HG03520 (cell line): ENCODE measurements around the gene IQSEC1.

Experiments
- ATAC-seq: cut with Tn5 transposase; IDR thresholded peaks from one replicate; pipeline ENCODE4 v1.9.1; 2021; ENCODE audit warnings: mild to moderate bottlenecking, moderate library complexity; ENCODE audit not compliant: unreplicated experiment

IQSEC1 gene

DNA sequence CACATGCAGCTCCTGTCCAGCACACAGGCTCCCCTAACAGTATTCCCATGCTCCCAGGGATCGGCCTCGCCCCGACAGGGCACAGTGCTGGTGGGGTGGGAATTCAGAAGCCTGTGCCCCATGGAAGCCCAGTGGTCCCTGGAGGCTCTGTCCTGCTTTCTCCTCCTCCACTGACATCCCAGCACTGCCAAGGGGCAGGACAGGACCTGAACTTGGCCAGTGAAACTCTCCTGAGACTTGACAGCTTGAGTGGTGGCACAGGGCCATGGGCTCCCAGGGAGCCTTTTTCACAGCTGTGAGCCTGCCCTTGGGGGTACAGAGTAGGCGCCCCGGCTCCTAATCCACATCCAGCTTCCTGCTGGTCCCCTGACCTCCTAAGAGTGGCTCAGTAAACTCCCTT, 38.4 kb downstream of the IQSEC1 start:
- no peak for ATAC-seq

GRCh38 chr3:13034109-13034800, 39.0 kb downstream of the IQSEC1 start:
- ATAC-seq: no peak

DNA sequence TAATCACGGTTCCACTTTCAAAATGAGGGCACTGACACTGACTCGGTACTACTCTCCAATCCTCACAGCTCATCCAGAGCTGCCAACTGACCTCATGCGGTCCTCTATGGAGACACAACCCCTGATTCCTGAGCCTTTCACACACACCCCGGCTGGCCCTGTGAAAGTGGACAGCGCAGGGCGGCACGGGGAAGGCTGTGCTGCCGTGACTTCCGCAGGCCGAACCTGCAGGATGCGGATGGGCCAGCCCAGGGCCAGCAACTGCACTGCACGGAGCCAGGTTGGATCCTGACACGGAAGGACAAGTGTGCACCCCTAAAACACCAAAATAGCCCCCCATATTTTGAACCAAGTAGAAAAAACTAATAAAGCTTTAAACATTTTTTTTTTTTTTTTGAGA, 41.0 kb downstream of the IQSEC1 start:
- no peak for ATAC-seq

- no peak for ATAC-seq
These were observed 41.6 kb downstream of the IQSEC1 start for GRCh38 chr3:13031621-13032020.

- no peak for ATAC-seq
These were observed 42.5 kb downstream of the IQSEC1 start for GRCh38 chr3:13030684-13031083.

GRCh38 chr3:13028010-13028821, 45.0 kb downstream of the IQSEC1 start:
- no peak for ATAC-seq

DNA sequence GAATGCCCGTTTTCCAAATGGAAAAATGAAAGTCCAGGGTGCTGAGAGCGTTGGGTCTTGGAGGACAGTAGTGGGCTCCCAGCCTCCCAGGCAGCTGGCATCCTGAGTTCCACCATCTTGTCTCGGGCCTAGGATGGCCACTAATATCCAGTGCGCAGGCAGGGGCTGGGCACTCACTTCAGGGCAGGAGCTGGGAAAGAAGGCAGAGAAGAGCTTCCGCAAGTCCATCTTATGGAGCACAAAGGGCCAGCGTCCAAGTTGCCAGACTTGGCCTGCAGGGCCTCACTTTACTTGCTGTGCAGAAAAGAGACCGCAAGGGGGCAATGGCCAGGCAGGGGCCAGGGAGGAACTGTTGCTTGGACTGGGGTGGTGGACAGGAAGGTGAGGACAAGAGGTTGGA, 46.1 kb downstream of the IQSEC1 start:
- no peak for ATAC-seq

DNA sequence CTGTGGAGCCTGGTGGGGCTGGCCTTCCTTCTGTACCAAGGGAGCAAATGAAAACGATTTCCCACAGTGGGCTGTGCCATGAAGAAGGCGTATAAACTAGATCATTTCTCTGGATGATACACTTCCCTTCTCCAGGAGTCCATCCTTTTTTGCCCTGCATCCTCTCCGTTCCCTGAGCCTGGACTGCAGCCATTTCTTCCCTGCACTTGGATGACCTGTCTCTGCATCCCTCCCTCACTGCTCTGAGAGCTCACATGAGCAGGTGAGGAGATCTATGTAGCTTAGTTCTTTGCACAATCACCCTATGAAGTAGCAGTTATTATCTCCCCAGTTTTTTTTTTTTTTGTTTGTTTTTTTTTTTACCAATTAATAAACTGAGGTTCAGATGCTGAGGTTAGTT, 46.7 kb downstream of the IQSEC1 start:
- ATAC-seq: no peak

- no peak for ATAC-seq
These were observed 47.3 kb downstream of the IQSEC1 start for GRCh38 chr3:13025778-13026518.

GRCh38 chr3:13025090-13025489, 48.1 kb downstream of the IQSEC1 start:
- no peak for ATAC-seq

DNA sequence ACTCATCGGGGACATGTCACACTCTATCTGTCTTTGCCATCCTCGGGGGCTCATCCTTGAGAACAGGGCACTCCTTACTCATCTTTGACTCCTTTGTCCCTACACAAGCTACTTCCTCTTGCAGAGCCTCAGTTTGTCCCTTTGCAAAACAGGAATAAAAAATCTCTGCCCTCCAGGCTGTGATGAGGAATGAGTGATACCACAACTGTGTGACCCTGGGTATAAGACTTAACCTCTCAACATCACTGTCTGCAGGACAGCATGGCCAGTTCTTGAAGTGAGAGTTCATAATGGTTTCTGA, 48.5 kb downstream of the IQSEC1 start:
- no peak for ATAC-seq

DNA sequence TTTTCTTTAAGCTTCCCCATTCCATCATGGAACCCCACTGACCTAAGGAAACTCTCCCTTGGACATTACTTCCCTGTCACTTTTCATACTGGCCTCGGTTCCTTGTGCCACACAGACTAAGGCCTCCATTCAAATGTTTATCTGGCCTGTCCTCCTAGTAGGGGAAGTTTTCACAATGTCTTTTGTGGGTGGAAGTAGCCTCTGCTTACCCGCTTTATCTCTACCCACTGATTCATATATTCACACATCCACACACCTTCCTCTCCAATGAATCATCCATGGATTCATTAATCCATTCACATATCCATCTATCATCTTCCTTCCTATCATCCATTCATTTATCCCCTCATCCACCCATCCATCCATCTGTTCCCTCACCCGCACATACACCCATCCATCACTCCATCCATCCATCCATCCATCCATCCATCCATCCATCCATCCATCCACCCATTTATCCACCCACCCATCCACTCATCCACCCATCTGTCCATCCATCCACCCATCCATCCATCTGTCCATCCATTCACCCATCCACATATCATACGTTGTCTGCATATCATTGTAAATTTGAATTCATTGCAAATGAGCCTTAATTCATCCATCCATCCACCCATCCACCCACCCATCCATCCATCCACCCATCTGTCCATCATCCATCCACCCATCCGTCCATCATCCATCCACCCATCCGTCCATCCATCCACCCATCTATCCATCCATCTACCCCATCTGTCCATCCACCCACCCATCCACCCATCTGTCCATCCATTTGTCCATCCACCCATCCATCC, 49.1 kb downstream of the IQSEC1 start:
- no peak for ATAC-seq

DNA sequence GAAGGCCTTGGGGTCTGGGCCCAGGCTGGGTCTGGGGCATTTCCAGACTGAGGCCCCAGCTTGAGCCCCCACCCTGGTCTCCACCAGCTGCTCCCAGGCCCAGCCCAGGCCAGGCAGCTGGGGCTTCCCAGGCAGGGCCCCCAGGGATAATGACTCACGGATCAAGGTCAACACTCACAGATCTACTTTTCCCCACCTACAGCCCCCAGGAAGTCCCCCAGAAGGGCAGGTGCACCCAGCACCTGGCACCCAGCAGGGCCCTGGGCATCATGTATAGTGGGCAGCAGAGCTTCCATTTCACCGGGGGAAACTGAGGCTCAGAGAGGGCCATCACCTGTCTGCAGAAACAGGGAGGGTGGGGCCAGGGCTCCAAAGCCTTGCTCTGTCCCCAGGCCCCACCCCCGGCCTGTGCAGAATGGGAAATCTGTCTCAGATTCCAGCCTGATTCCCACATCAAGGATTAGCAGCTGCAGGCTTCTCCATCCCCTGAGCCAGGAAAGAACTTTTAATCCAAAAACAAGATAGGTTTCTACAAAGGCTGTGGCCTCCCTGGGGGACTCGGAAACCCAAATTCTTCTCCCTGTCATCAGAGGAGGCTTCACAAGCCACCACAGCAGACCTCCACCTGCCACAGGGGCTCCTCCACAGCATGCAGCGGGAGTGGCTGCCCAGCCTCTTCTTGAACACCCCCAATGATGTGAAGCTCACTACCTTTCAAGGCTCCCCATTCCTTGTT, 49.8 kb downstream of the IQSEC1 start:
- no peak for ATAC-seq

GRCh38 chr3:13022348-13023234, 50.6 kb downstream of the IQSEC1 start:
- no peak for ATAC-seq

DNA sequence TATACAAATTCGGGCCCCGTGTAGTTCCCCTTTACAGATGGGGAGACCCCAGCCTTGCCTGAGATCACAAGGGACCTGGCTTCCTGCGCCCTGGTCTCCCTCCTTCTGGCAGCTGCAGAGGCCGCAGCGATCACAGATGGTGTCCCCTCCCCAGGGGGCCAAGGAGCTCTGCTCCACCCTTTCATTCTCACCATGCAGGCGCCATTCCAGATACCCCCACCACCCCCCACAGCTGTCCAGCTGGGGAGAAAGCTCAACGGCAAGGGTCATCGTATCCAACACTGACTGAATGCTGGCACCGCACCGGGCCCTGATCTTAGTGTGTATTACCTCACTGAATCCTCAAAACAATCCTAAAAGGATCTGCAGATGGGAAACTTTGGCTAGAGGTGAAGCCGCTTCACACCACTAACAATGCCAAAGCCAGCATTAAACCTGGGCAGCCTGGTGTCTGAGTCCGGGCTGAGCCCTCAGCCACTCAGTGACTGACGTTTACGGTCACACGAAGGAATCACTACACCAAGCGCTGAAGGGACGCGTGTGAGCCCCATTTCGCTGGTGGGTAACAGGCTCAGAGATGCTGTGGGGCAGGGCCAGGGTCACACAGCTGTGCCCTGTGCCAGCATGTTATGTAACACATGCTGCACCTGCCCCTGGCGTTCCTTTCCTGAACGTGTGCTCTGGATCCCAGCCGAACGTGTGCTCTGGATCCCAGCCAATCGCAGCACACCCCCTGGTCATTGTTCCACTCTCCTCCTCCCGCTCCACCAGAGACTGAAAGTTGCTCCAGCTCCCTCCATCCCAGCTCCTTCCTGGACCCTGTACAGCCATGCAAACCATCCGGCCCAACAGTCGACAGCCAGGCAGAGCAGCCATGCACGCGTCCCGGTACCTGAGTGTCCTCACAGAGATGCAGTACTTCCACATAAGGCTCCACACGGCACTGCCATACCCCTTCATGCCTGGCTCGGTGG, 51.8 kb downstream of the IQSEC1 start:
- no peak for ATAC-seq

GRCh38 chr3:13020159-13020750, 53.0 kb downstream of the IQSEC1 start:
- no peak for ATAC-seq

GRCh38 chr3:13019243-13020095, 53.8 kb downstream of the IQSEC1 start:
- ATAC-seq: no peak
